Hematopoietic multipotent progenitor cell treated with erythropoietin and hydrocortisone succinate and interleukin-3 and kit ligand, for 8 days (in vitro differentiated cells): ENCODE data around the gene FOXJ1.
A peak's percentile ranks its signal among the peaks of the same experiment; 100 is the strongest.
"Not testable (repeated sequence)": the region's sequence is repeated elsewhere in the genome, so short reads cannot be mapped to it uniquely, and the experiment has no call there.

Source experiments
- DNase-seq: peaks from one replicate; pipeline ENCODE4 v3.0.0-alpha.2; 2015

Gene FOXJ1

GRCh38 chr17:76141212-76142038 lies at the start of gene FOXJ1:
Gene FOXJ1 (minus strand): TSS chr17:76141245. CDS start chr17:76140395, 850 bp downstream.
- DNase-seq, result peak; percentile 94

- no peak for DNase-seq
These were observed 48.7 kb upstream of the FOXJ1 start for GRCh38 chr17:76189741-76190140.

- DNase-seq, result no peak
These were observed 48.2 kb upstream of the FOXJ1 start for GRCh38 chr17:76189247-76189646.

GRCh38 chr17:76188213-76189016 lies 47.4 kb upstream of the FOXJ1 start:
- no peak for DNase-seq

GRCh38 chr17:76186774-76187173 lies 45.7 kb upstream of the FOXJ1 start:
- not testable (repeated sequence) for DNase-seq

GRCh38 chr17:76184290-76184689 lies 43.2 kb upstream of the FOXJ1 start:
- DNase-seq, result no peak

GRCh38 chr17:76182016-76182764 lies 41.1 kb upstream of the FOXJ1 start:
- peak; percentile 96 for DNase-seq

GRCh38 chr17:76179496-76180467 lies 38.7 kb upstream of the FOXJ1 start:
- DNase-seq, result peak; percentile 78

- DNase-seq, result no peak
These were observed 37.1 kb upstream of the FOXJ1 start for GRCh38 chr17:76178124-76178523.

GRCh38 chr17:76176701-76177574 lies 35.9 kb upstream of the FOXJ1 start:
- DNase-seq, result no peak

- DNase-seq, result no peak
These were observed 33.0 kb upstream of the FOXJ1 start for GRCh38 chr17:76174037-76174436.

- no peak for DNase-seq
These were observed 32.4 kb upstream of the FOXJ1 start for GRCh38 chr17:76173474-76173873.

GRCh38 chr17:76171706-76172105 lies 30.7 kb upstream of the FOXJ1 start:
- DNase-seq, result no peak

- DNase-seq, result no peak
These were observed 29.1 kb upstream of the FOXJ1 start for GRCh38 chr17:76170114-76170513.

- no peak for DNase-seq
These were observed 25.9 kb upstream of the FOXJ1 start for GRCh38 chr17:76166906-76167305.

- DNase-seq, result no peak
These were observed 25.1 kb upstream of the FOXJ1 start for GRCh38 chr17:76166168-76166567.

- DNase-seq, result no peak
These were observed 23.3 kb upstream of the FOXJ1 start for GRCh38 chr17:76164331-76164730.

GRCh38 chr17:76163919-76164318 lies 22.9 kb upstream of the FOXJ1 start:
- DNase-seq, result no peak

- DNase-seq, result peak; percentile 78
These were observed 20.7 kb upstream of the FOXJ1 start for GRCh38 chr17:76161619-76162266.

- DNase-seq, result peak; percentile 79
These were observed 20.0 kb upstream of the FOXJ1 start for GRCh38 chr17:76160896-76161528.
